Mesenchymal stem cell (in vitro differentiated cells and primary cell): ENCODE measurements around the gene DIP2B.

Experiments
- DNase-seq: peaks from one replicate; pipeline ENCODE4 v3.0.0-alpha.2; 2013
- H2AFZ ChIP-seq: one replicate; pipeline ENCODE4 v1.6.1; 2013; ENCODE audit warnings: low read depth, mild to moderate bottlenecking, control low read depth, inconsistent platforms, low read length, moderate library complexity
- H2AK5ac ChIP-seq: 2 replicates; pipeline ENCODE4 v1.6.1; 2013; ENCODE audit warnings: low read length, moderate library complexity, mild to moderate bottlenecking, inconsistent platforms; ENCODE audit not compliant: severe bottlenecking
- H2BK120ac ChIP-seq: one replicate; pipeline ENCODE4 v1.6.1; 2013; ENCODE audit warnings: low read depth, mild to moderate bottlenecking, inconsistent platforms, low read length, moderate library complexity
- H2BK12ac ChIP-seq, 2 experiments: one replicate each; pipeline ENCODE4 v1.6.1; 2013; ENCODE audit warnings: inconsistent platforms in 2 of 2, low read length in 2 of 2, mild to moderate bottlenecking in 2 of 2, moderate library complexity in 2 of 2, control low read depth in 1 of 2
- H2BK15ac ChIP-seq: one replicate; pipeline ENCODE4 v1.6.1; 2013; ENCODE audit warnings: mild to moderate bottlenecking, low read depth, inconsistent platforms; ENCODE audit not compliant: poor library complexity, severe bottlenecking
- H2BK5ac ChIP-seq: 2 replicates; pipeline ENCODE4 v1.6.1; 2013; ENCODE audit warnings: low read depth, mild to moderate bottlenecking, low read length, control low read depth, inconsistent platforms; ENCODE audit not compliant: poor library complexity, severe bottlenecking
- H3K14ac ChIP-seq, 2 experiments: one replicate each; pipeline ENCODE4 v1.6.1; 2013; ENCODE audit warnings: inconsistent platforms in 2 of 2, low read length in 2 of 2, control low read depth in 1 of 2, mild to moderate bottlenecking in 1 of 2, moderate library complexity in 1 of 2
- H3K18ac ChIP-seq, 2 experiments: one replicate each; pipeline ENCODE4 v1.6.1; 2013; ENCODE audit warnings: inconsistent platforms in 2 of 2, low read length in 2 of 2, control low read depth in 1 of 2, low read depth in 1 of 2, mild to moderate bottlenecking in 1 of 2
- H3K23ac ChIP-seq, 2 experiments: one replicate each; pipeline ENCODE4 v1.6.1; 2013; ENCODE audit warnings: inconsistent platforms in 2 of 2, low read length in 2 of 2, mild to moderate bottlenecking in 2 of 2, moderate library complexity in 2 of 2, control low read depth in 1 of 2
- H3K27ac ChIP-seq: 2 replicates; pipeline ENCODE4 v1.5.1; 2013; ENCODE audit warnings: mild to moderate bottlenecking, moderate library complexity, low read length, control low read depth, inconsistent platforms; ENCODE audit not compliant: poor library complexity, severe bottlenecking
- H3K27me3 ChIP-seq, 2 experiments: 2 replicates each; pipeline versions ENCODE4 v1.6.1 to v1.7.0; 2013; ENCODE audit warnings: low read length in 2 of 2, mild to moderate bottlenecking in 2 of 2, moderate library complexity in 2 of 2, control low read depth in 1 of 2, inconsistent platforms in 1 of 2; ENCODE audit not compliant: control insufficient read depth in 1 of 2, insufficient read depth in 1 of 2
- H3K36me3 ChIP-seq, 2 experiments: 2 replicates each; pipeline versions ENCODE4 v1.6.1 to v1.7.0; 2013; ENCODE audit warnings: low read length in 2 of 2, control low read depth in 1 of 2, inconsistent platforms in 1 of 2, low read depth in 1 of 2, mild to moderate bottlenecking in 1 of 2; ENCODE audit not compliant: insufficient read depth in 2 of 2, control insufficient read depth in 1 of 2
- H3K4ac ChIP-seq, 2 experiments: one replicate each; pipeline ENCODE4 v1.6.1; 2013; ENCODE audit warnings: inconsistent platforms in 2 of 2, low read length in 2 of 2, mild to moderate bottlenecking in 2 of 2, moderate library complexity in 2 of 2, control low read depth in 1 of 2, low read depth in 1 of 2
- H3K4me1 ChIP-seq: 2 replicates; pipeline ENCODE4 v1.6.1; 2013; ENCODE audit warnings: low read depth, low read length, control low read depth; ENCODE audit not compliant: control insufficient read depth, insufficient read depth
- H3K4me2 ChIP-seq: 2 replicates; pipeline ENCODE4 v1.6.1; 2013; ENCODE audit warnings: low read length, mild to moderate bottlenecking, inconsistent platforms; ENCODE audit not compliant: poor library complexity, severe bottlenecking
- H3K4me3 ChIP-seq, 2 experiments: 2 replicates each; pipeline versions ENCODE4 v1.5.1 to v1.7.0; 2013; ENCODE audit warnings: low read length in 2 of 2, mild to moderate bottlenecking in 2 of 2, control low read depth in 1 of 2, low read depth in 1 of 2; ENCODE audit not compliant: insufficient read depth in 1 of 2
- H3K79me1 ChIP-seq: replicated peaks from 2 replicates; pipeline ENCODE4 v1.6.1; 2013; ENCODE audit warnings: mild to moderate bottlenecking, control low read depth, low read length, inconsistent platforms; ENCODE audit not compliant: poor library complexity, severe bottlenecking
- H3K9ac ChIP-seq: 2 replicates; pipeline ENCODE4 v1.7.0; 2013; ENCODE audit warnings: mild to moderate bottlenecking, low read length, moderate library complexity
- H3K9me3 ChIP-seq: 2 replicates; pipeline ENCODE4 v1.7.0; 2013; ENCODE audit warnings: mild to moderate bottlenecking, low read length; ENCODE audit not compliant: control insufficient read depth
- H4K8ac ChIP-seq: one replicate; pipeline ENCODE4 v1.6.1; 2013; ENCODE audit warnings: inconsistent platforms, mild to moderate bottlenecking, low read length, moderate library complexity
- H4K91ac ChIP-seq: one replicate; pipeline ENCODE4 v1.6.1; 2013; ENCODE audit warnings: mild to moderate bottlenecking, low read length, inconsistent platforms
- WGBS: methylation state at CpG from one replicate; pipeline ENCODE4 v1.1.7; 2013; ENCODE audit warnings: mixed read lengths; 5-methylcytosine and 5-hydroxymethylcytosine counted together

The DIP2B gene

GRCh38 chr12:50558970-50559369 is 54.2 kb downstream of the DIP2B start:
- Histone ChIP-seq H3K18ac (no peak overlapping the region), H3K4me1 (peaks cover 12% of the 10 kb centered on the region), H3K9ac (no peak overlapping the region), H3K23ac (no peak overlapping the region), H2BK5ac (no peak overlapping the region), H3K14ac (no peak overlapping the region), H2BK12ac (no peak overlapping the region), H2AFZ (no peak overlapping the region), H2BK120ac (no peak overlapping the region), H3K9me3 (no peaks in the 10 kb centered on the region), H3K4me2 (no peak overlapping the region), H3K4ac (no peak overlapping the region), H3K36me3 (peaks cover 0 to 4% of the 10 kb centered on the region in 2 experiments), H3K27ac (no peak overlapping the region), H2BK15ac (no peak overlapping the region), H2AK5ac (no peak overlapping the region), H4K91ac (no peak overlapping the region), H4K8ac (no peak overlapping the region), H3K4me3 (no peak overlapping the region), H3K79me1 (peaks cover 36% of the 10 kb centered on the region), H3K27me3 (no peaks in the 10 kb centered on the region)
- DNase-seq = no peak
- WGBS = no CpG with 5 or more reads among the region's 1 CpG

GRCh38 chr12:50562520-50563433 is 58.0 kb downstream of the DIP2B start:
- Histone ChIP-seq H3K4ac (no peak overlapping the region), H2BK5ac (no peak overlapping the region), H2BK120ac (no peak overlapping the region), H3K23ac (no peak overlapping the region), H2AFZ (no peak overlapping the region), H3K14ac (no peak overlapping the region), H3K36me3 (no peaks in the 10 kb centered on the region), H4K8ac (no peak overlapping the region), H3K4me2 (no peak overlapping the region), H3K4me3 (no peak overlapping the region), H2AK5ac (no peak overlapping the region), H3K18ac (no peak overlapping the region), H2BK12ac (no peak overlapping the region), H4K91ac (no peak overlapping the region), H3K4me1 (peaks cover 6% of the 10 kb centered on the region), H3K79me1 (peaks cover 18% of the 10 kb centered on the region), H3K27me3 (no peaks in the 10 kb centered on the region), H3K9ac (no peak overlapping the region), H3K27ac (no peak overlapping the region), H3K9me3 (no peaks in the 10 kb centered on the region), H2BK15ac (no peak overlapping the region)
- no peak for DNase-seq
- 99% methylated on average over 6 of the region's 7 CpGs for WGBS

- H3K23ac ChIP-seq = no peak overlapping the region
- WGBS = 100% methylated on average over 1 of the region's 1 CpG
- no peak overlapping the region for H2AK5ac ChIP-seq
- H3K18ac ChIP-seq = no peak overlapping the region
- H3K4me1 ChIP-seq = peaks cover 6% of the 10 kb centered on the region
- no peak overlapping the region for H3K27ac ChIP-seq
- H3K4me2 ChIP-seq = no peak overlapping the region
- DNase-seq = no peak
- no peak overlapping the region for H2AFZ ChIP-seq
- H2BK5ac ChIP-seq = no peak overlapping the region
- H4K8ac ChIP-seq = no peak overlapping the region
- no peak overlapping the region for H2BK12ac ChIP-seq
- H3K27me3 ChIP-seq = no peaks in the 10 kb centered on the region
- no peak overlapping the region for H3K9ac ChIP-seq
- no peak overlapping the region for H4K91ac ChIP-seq
- no peak overlapping the region for H3K4me3 ChIP-seq
- peaks cover 16% of the 10 kb centered on the region for H3K79me1 ChIP-seq
- no peaks in the 10 kb centered on the region for H3K9me3 ChIP-seq
- no peak overlapping the region for H2BK15ac ChIP-seq
- no peak overlapping the region for H3K14ac ChIP-seq
- H2BK120ac ChIP-seq = no peak overlapping the region
- no peaks in the 10 kb centered on the region for H3K36me3 ChIP-seq
- H3K4ac ChIP-seq = no peak overlapping the region
Measured at GRCh38 chr12:50563434-50563787, 58.6 kb downstream of the DIP2B start.

GRCh38 chr12:50564237-50564947 is 59.6 kb downstream of the DIP2B start:
- no peak overlapping the region for H3K4ac ChIP-seq
- no peak overlapping the region for H3K9ac ChIP-seq
- H4K8ac ChIP-seq = no peak overlapping the region
- no peak overlapping the region for H3K14ac ChIP-seq
- H3K9me3 ChIP-seq = no peaks in the 10 kb centered on the region
- 85% methylated on average over 2 of the region's 4 CpGs for WGBS
- H2BK120ac ChIP-seq = no peak overlapping the region
- H3K36me3 ChIP-seq = no peaks in the 10 kb centered on the region
- peaks cover 13% of the 10 kb centered on the region for H3K79me1 ChIP-seq
- no peak overlapping the region for H3K4me3 ChIP-seq
- no peak overlapping the region for H2BK12ac ChIP-seq
- H3K23ac ChIP-seq = no peak overlapping the region
- H3K18ac ChIP-seq = no peak overlapping the region
- no peak overlapping the region for H2AK5ac ChIP-seq
- no peak overlapping the region for H2BK5ac ChIP-seq
- H2AFZ ChIP-seq = no peak overlapping the region
- H3K27ac ChIP-seq = no peak overlapping the region
- no peak overlapping the region for H3K4me2 ChIP-seq
- peaks cover 6% of the 10 kb centered on the region for H3K4me1 ChIP-seq
- H3K27me3 ChIP-seq = no peaks in the 10 kb centered on the region
- no peak for DNase-seq
- no peak overlapping the region for H4K91ac ChIP-seq
- H2BK15ac ChIP-seq = no peak overlapping the region
